MM.1S (cell line): Measurements from ENCODE around the gene TMEM186.
A peak's percentile ranks its signal among the peaks of the same experiment; 100 is the strongest.

ENCODE experiments used
- DNase-seq: peaks from one replicate; pipeline ENCODE4 v3.0.0-alpha.2; 2015
- H2AFZ ChIP-seq: fragments of 300-600 bp; sonication (generic); 2 replicates; pipeline ENCODE4 v1.6.0; 2016; ENCODE audit warnings: antibody characterized with exemption, low read length
- H3F3A ChIP-seq: fragments of 300-600 bp; sonication (generic); 2 replicates; pipeline ENCODE4 v1.6.1; 2016; ENCODE audit warnings: mild to moderate bottlenecking, antibody characterized with exemption, low read length, moderate library complexity, mixed read lengths; ENCODE audit not compliant: insufficient read depth
- H3K27ac ChIP-seq: fragments of 300-600 bp; sonication (generic); 2 replicates; pipeline ENCODE4 v1.5.1; 2016; ENCODE audit warnings: mild to moderate bottlenecking, low read length
- H3K27me3 ChIP-seq: fragments of 300-600 bp; sonication (generic); replicated peaks from 2 replicates; pipeline ENCODE4 v1.6.0; 2016; ENCODE audit warnings: low read length; ENCODE audit not compliant: insufficient read depth
- H3K36me3 ChIP-seq: fragments of 300-600 bp; sonication (generic); replicated peaks from 2 replicates; pipeline ENCODE4 v1.6.1; 2016; ENCODE audit warnings: mild to moderate bottlenecking, low read length, mixed read lengths; ENCODE audit not compliant: insufficient read depth
- H3K4me1 ChIP-seq: fragments of 300-600 bp; sonication (generic); 2 replicates; pipeline ENCODE4 v1.6.1; 2016; ENCODE audit warnings: low read length, mixed read lengths
- H3K4me2 ChIP-seq: fragments of 300-600 bp; sonication (generic); 2 replicates; pipeline ENCODE4 v1.6.0; 2016; ENCODE audit warnings: low read depth, low read length
- H3K4me3 ChIP-seq: fragments of 300-600 bp; sonication (generic); 2 replicates; pipeline ENCODE4 v1.5.1; 2016; ENCODE audit warnings: low read length, mixed read lengths
- H3K79me2 ChIP-seq: fragments of 300-600 bp; sonication (generic); 2 replicates; pipeline ENCODE4 v1.6.1; 2016; ENCODE audit warnings: mixed run types, low read length, mixed read lengths
- H3K9ac ChIP-seq: fragments of 300-600 bp; sonication (generic); 2 replicates; pipeline ENCODE4 v1.6.1; 2016; ENCODE audit warnings: low read length, mixed read lengths
- H3K9me2 ChIP-seq: fragments of 300-600 bp; sonication (generic); replicated peaks from 2 replicates; pipeline ENCODE4 v1.6.1; 2016; ENCODE audit warnings: mild to moderate bottlenecking, low read length, mixed read lengths; ENCODE audit not compliant: insufficient read depth
- H3K9me3 ChIP-seq: fragments of 300-600 bp; sonication (generic); replicated peaks from 2 replicates; pipeline ENCODE4 v1.6.1; 2016; ENCODE audit warnings: mild to moderate bottlenecking, low read length, mixed read lengths; ENCODE audit not compliant: insufficient read depth
- H4K20me1 ChIP-seq: fragments of 300-600 bp; sonication (generic); 2 replicates; pipeline ENCODE4 v1.6.1; 2016; ENCODE audit warnings: mild to moderate bottlenecking, low read length, moderate library complexity, mixed read lengths; ENCODE audit not compliant: insufficient read depth
- CTCF ChIP-seq: fragments of 300-600 bp; sonication (generic); IDR thresholded peaks from 2 replicates; pipeline ENCODE4 v1.5.1; 2016; ENCODE audit warnings: antibody characterized with exemption, low read length, mixed read lengths
- EZH2 ChIP-seq: fragments of 300-600 bp; sonication (generic); optimal IDR thresholded peaks from 2 replicates; pipeline ENCODE3; 2017; ENCODE audit warnings: low read depth, mild to moderate bottlenecking, antibody characterized with exemption, low read length, mixed read lengths
- EZH2phosphoT487 ChIP-seq: fragments of 300-600 bp; sonication (generic); IDR thresholded peaks from 2 replicates; pipeline ENCODE4 v1.6.1; 2018; ENCODE audit warnings: antibody characterized with exemption, low read length

The TMEM186 gene

GRCh38 chr16:8797364-8798173 lies at the start of gene TMEM186, which contains the start of gene PMM2:
Gene TMEM186 (minus strand): TSS chr16:8797639. CDS start chr16:8797614, 25 bp downstream.
Gene PMM2 (plus strand): TSS chr16:8797839. CDS start chr16:8797883, 44 bp downstream.
- peaks cover 7% of the 10 kb centered on the region; the same call in 1 of the 2 replicates for H3K36me3 ChIP-seq
- peak; percentile 98 for DNase-seq
- H3K27ac ChIP-seq = peak within 1 kb of the TSS; percentile 57
- H3K9me2 ChIP-seq = no peaks in the 10 kb centered on the region
- peaks cover 12% of the 10 kb centered on the region; the same call in 1 of the 2 replicates for H4K20me1 ChIP-seq
- H3K27me3 ChIP-seq = no peaks in the 10 kb centered on the region
- H3K9ac ChIP-seq = peak within 1 kb of the TSS; percentile 91
- TF ChIP-seq CTCF (no peak), EZH2 (no peak), EZH2phosphoT487 (no peak)
- H3F3A ChIP-seq = no peaks in the 10 kb centered on the region
- peaks cover 15% of the 10 kb centered on the region for H3K4me1 ChIP-seq
- H3K9me3 ChIP-seq = no peaks in the 10 kb centered on the region
- H3K79me2 ChIP-seq = peaks cover 76% of the 10 kb centered on the region
- H3K4me3 ChIP-seq = peak within 1 kb of the TSS; percentile 89
- H2AFZ ChIP-seq = peak within 1 kb of the TSS; percentile 40
- H3K4me2 ChIP-seq = peak within 1 kb of the TSS; percentile 78

- Histone ChIP-seq H3K4me3 (no peak overlapping the region), H3K9ac (no peak overlapping the region), H3K4me1 (no peaks in the 10 kb centered on the region), H3K36me3 (no peaks in the 10 kb centered on the region; the same call in none of the 2 replicates), H3K27ac (no peak overlapping the region), H3K9me3 (no peaks in the 10 kb centered on the region), H3K27me3 (no peaks in the 10 kb centered on the region), H3K9me2 (no peaks in the 10 kb centered on the region), H3K4me2 (no peak overlapping the region), H2AFZ (no peak overlapping the region), H3K79me2 (peaks cover 31% of the 10 kb centered on the region), H3F3A (0 out of 2 replicates have a peak, but pooled peaks cover 3% of the 10 kb centered on the region), H4K20me1 (peaks cover 10% of the 10 kb centered on the region; the same call in 1 of the 2 replicates)
- TF ChIP-seq EZH2phosphoT487 (no peak), CTCF (no peak), EZH2 (no peak)
- no peak for DNase-seq
Measured at GRCh38 chr16:8847145-8847544, 49.7 kb upstream of the TMEM186 start.

- peaks cover 31% of the 10 kb centered on the region for H3K79me2 ChIP-seq
- no peaks in the 10 kb centered on the region for H3K4me1 ChIP-seq
- H3K9ac ChIP-seq = no peak overlapping the region
- H3K9me3 ChIP-seq = no peaks in the 10 kb centered on the region
- H3K4me3 ChIP-seq = no peak overlapping the region
- TF ChIP-seq CTCF = no peak
- TF ChIP-seq EZH2 = no peak
- TF ChIP-seq EZH2phosphoT487 = no peak
- H2AFZ ChIP-seq = no peak overlapping the region
- H3K4me2 ChIP-seq = no peak overlapping the region
- H3K27ac ChIP-seq = no peak overlapping the region
- H3K9me2 ChIP-seq = no peaks in the 10 kb centered on the region
- H3K36me3 ChIP-seq = no peaks in the 10 kb centered on the region; the same call in none of the 2 replicates
- DNase-seq = no peak
- H3F3A ChIP-seq = 0 out of 2 replicates have a peak, but pooled peaks cover 3% of the 10 kb centered on the region
- no peaks in the 10 kb centered on the region for H3K27me3 ChIP-seq
- peaks cover 10% of the 10 kb centered on the region; the same call in 1 of the 2 replicates for H4K20me1 ChIP-seq
Measured at GRCh38 chr16:8846401-8846932, 49.0 kb upstream of the TMEM186 start.
